Stimulated activated CD4-positive, alpha-beta T cell treated with anti-CD3 and anti-CD28 coated beads, Interleukin-12 subunit alpha, Interleukin-12 subunit beta, amount 100 ng/mL, for 24 hours (primary cell): Measurements from ENCODE around the gene SLC45A2.
"Not testable (repeated sequence)": the region's sequence is repeated elsewhere in the genome, so short reads cannot be mapped to it uniquely, and the experiment has no call there.

Experiments used
- DNase-seq, 2 experiments: peaks; one replicate each; pipeline ENCODE4 v3.0.0-alpha.2; 2020; ENCODE audit warnings: low read depth in 2 of 2

Gene SLC45A2

GRCh38 chr5:33966805-33967204 is 17.7 kb downstream of the SLC45A2 start:
- DNase-seq, result no peak

- no peak for DNase-seq
Observed at GRCh38 chr5:33964132-33964700, 20.3 kb downstream of the SLC45A2 start.

- no peak for DNase-seq
Observed at GRCh38 chr5:33958176-33958575, 26.3 kb downstream of the SLC45A2 start.

GRCh38 chr5:33957577-33958150 is 26.8 kb downstream of the SLC45A2 start:
- DNase-seq, result no peak

- not testable (repeated sequence) for DNase-seq
Observed at GRCh38 chr5:33952175-33952574, 32.3 kb downstream of the SLC45A2 start.

DNA sequence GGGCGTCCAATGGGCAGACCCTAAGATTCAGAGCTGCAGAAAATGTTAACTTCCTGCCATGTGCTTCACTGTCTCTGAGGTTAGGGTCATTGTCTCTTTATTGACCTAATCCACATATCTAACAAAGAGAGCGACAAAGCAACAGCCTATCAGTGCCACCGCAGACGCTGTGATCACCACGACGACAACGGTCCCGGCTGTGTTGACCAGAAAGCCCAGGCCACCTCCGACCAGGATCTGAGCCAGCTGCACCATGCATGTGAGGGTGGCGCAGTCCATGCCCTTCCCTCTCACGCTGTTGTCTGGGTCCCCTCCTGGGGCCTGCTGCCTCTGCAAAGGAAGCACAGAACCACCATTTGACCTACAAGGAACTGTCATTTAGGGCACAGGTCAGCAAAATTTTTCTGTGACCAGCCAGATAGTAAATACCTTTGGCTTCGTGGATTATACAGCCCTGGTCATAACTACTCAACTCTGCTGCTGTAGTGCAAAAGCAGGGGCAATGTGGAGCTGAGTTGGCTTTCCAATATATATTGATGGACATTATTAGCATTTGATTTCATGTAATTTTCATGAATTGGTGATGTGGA is 39.9 kb downstream of the SLC45A2 start:
- DNase-seq, result no peak

DNA sequence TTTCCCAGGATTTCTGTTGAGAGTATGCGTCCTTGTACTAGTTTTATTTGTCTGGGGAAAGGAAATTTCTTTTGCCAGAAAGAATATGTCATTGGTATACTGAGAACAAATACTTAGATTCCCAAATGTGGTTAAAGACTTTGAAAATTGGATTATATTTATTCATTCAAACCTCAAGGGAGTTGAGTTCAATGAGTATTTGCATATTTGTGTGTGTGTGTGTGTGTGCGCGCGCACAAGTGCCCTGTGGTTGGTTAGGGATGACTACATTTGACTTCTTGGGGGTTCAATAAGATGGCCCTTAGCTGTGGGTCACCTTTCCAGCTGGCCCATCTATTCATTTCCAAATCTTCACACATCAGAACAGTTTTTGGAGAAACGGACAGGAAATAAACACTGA is 43.4 kb downstream of the SLC45A2 start:
- DNase-seq, result no peak

GRCh38 chr5:33939556-33940262 is 44.8 kb downstream of the SLC45A2 start:
- DNase-seq, result no peak

DNA sequence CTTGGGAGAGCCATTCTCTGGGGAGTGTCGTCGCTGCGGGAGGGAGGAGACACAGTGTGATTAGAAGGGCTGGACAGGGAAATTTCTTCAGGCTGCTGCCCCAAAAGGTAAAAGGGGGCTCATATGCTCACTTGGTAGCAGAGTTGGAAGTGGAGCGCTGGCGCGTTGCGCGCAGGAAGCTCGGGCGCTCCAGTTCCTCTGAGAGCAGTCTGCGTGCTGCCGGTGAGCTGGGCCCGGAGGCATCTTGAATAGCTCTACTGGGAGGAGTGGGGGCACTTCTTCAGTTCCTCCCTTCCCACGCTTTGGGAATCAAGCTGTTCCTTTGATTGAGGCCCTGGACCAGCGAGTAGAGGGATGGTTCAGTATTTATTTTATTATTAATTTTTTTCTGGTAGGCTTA is 45.6 kb downstream of the SLC45A2 start:
- no peak for DNase-seq

- DNase-seq, result no peak
Observed at GRCh38 chr5:33938507-33938796, 46.0 kb downstream of the SLC45A2 start.

- DNase-seq, result no peak
Observed at GRCh38 chr5:33937707-33938506, 46.6 kb downstream of the SLC45A2 start.

GRCh38 chr5:33937017-33937706 is 47.3 kb downstream of the SLC45A2 start:
- no peak for DNase-seq

GRCh38 chr5:33936381-33937016 is 48.0 kb downstream of the SLC45A2 start, which contains the start of gene RXFP3:
Gene RXFP3, plus strand, starts transcription at chr5:33936386. Its CDS starts 355 bp downstream, at chr5:33936741.
- DNase-seq, result no peak

DNA sequence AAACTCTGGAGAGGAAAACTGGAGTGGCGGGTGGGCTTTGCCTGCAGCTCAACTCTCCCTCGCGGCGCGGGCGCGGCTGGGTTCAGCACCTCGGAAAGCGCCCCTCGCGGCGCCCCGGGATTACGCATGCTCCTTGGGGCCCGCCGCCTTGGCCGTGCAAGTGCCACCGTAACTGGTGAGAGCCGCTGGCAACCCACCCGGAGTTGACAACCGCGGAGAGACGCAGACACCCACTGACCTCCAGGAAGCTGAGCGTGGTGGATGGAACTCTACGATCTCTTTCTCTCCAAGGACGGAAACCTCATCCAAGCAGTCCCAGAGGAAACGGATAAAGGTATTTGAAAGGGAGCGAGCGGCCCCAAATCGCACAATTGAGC is 48.5 kb downstream of the SLC45A2 start:
- DNase-seq, result peak; percentile 6 to 22

DNA sequence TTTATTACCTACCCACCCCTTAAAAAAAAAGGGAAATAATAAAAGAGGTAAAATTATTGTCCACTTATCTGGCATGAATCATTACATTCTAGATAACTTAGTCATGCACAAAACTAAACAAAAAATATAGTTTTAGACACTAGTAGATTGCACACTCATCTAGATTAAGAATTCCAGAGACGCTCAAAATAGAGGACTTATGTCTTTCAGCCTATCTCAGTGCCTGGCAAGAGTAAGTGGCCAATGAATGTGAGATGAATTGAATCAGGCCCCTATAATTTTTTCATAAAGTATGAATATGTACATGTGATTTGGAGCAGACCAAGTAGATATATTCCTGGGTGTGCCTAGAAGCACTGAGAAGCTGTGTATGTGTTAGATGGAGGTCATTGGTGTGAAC is 50.3 kb downstream of the SLC45A2 start:
- no peak for DNase-seq

- no peak for DNase-seq
Observed at GRCh38 chr5:33933723-33934169, 50.7 kb downstream of the SLC45A2 start.

GRCh38 chr5:33931136-33931535 is 53.4 kb downstream of the SLC45A2 start:
- DNase-seq, result no peak

GRCh38 chr5:33929925-33930690 is 54.4 kb downstream of the SLC45A2 start:
- DNase-seq, result no peak

- no peak for DNase-seq
Observed at GRCh38 chr5:33928283-33928682, 56.2 kb downstream of the SLC45A2 start.

- no peak for DNase-seq
Observed at GRCh38 chr5:33927685-33928084, 56.8 kb downstream of the SLC45A2 start.
